GM19238 (cell line): Measurements from ENCODE around the gene UNKL.

ENCODE experiments used
- DNase-seq: peaks from one replicate; pipeline ENCODE4 v3.0.0; 2011; ENCODE audit warnings: low spot score; ENCODE audit not compliant: insufficient read length

The UNKL gene

GRCh38 chr16:1354815-1355540, 59.5 kb downstream of the UNKL start:
- DNase-seq, result no peak

- peak; percentile 98 for DNase-seq
These were observed 62.7 kb downstream of the UNKL start, which contains the start of the genes GNPTG and TSR3 for GRCh38 chr16:1351582-1352362. Gene GNPTG (plus strand): TSS chr16:1351931. CDS start chr16:1351966, 35 bp downstream. Gene TSR3 (minus strand): TSS chr16:1351878. CDS start chr16:1351804, 74 bp downstream.

- DNase-seq, result no peak
These were observed 63.3 kb downstream of the UNKL start for GRCh38 chr16:1351215-1351581.

- no peak for DNase-seq
These were observed 63.8 kb downstream of the UNKL start for GRCh38 chr16:1350691-1351090.

- DNase-seq, result no peak
These were observed 64.6 kb downstream of the UNKL start for GRCh38 chr16:1349951-1350350.

GRCh38 chr16:1349351-1349750, 65.2 kb downstream of the UNKL start:
- no peak for DNase-seq

GRCh38 chr16:1348926-1349325, 65.6 kb downstream of the UNKL start:
- DNase-seq, result no peak

- no peak for DNase-seq
These were observed 66.1 kb downstream of the UNKL start for GRCh38 chr16:1348441-1348840.

GRCh38 chr16:1347962-1348361, 66.5 kb downstream of the UNKL start:
- no peak for DNase-seq

GRCh38 chr16:1347286-1347855, 67.1 kb downstream of the UNKL start:
- DNase-seq, result no peak

- no peak for DNase-seq
These were observed 67.8 kb downstream of the UNKL start for GRCh38 chr16:1346422-1347285.

- no peak for DNase-seq
These were observed 68.7 kb downstream of the UNKL start for GRCh38 chr16:1345651-1346421.

GRCh38 chr16:1345087-1345486, 69.4 kb downstream of the UNKL start:
- DNase-seq, result no peak

GRCh38 chr16:1344499-1344898, 70.0 kb downstream of the UNKL start:
- DNase-seq, result no peak

- no peak for DNase-seq
These were observed 70.9 kb downstream of the UNKL start for GRCh38 chr16:1343428-1344242.

GRCh38 chr16:1342526-1343427, 71.7 kb downstream of the UNKL start:
- DNase-seq, result peak; percentile 100

GRCh38 chr16:1341495-1342420, 72.7 kb downstream of the UNKL start:
- no peak for DNase-seq
